GM12891 (cell line): Measurements from ENCODE around the gene WDCP.
"Not testable (repeated sequence)": the region's sequence is repeated elsewhere in the genome, so short reads cannot be mapped to it uniquely, and the experiment has no call there.

ENCODE experiments used
- DNase-seq: peaks from one replicate; pipeline ENCODE4 v3.0.0; 2011; ENCODE audit warnings: low spot score; ENCODE audit not compliant: insufficient read length
- FAIRE-seq: peaks from 2 replicates; lab custom pipeline; 2011; peaks lifted over from hg19 to GRCh38; lab: Jason Lieb, UNC
- PAX5 ChIP-seq: IDR thresholded peaks from 2 replicates; pipeline ENCODE4 v1.6.1; 2011; ENCODE audit warnings: low read length, moderate library complexity, mild to moderate bottlenecking; ENCODE audit not compliant: insufficient read depth, severe bottlenecking
- POLR2A ChIP-seq: IDR thresholded peaks from 2 replicates; pipeline ENCODE4 v1.6.1; 2011; ENCODE audit warnings: low read depth, low read length, control low read depth
- POLR2AphosphoS5 ChIP-seq: IDR thresholded peaks from 2 replicates; pipeline ENCODE4 v1.6.1; 2011; ENCODE audit warnings: low read depth, low read length, control low read depth
- POU2F2 ChIP-seq: IDR thresholded peaks from 2 replicates; pipeline ENCODE4 v1.6.1; 2011; ENCODE audit warnings: low read depth, mild to moderate bottlenecking, control low read depth, low read length, moderate library complexity
- SPI1 ChIP-seq: IDR thresholded peaks from 2 replicates; pipeline ENCODE4 v1.6.1; 2011; ENCODE audit warnings: low read depth, low read length, control low read depth
- TAF1 ChIP-seq: IDR thresholded peaks from 2 replicates; pipeline ENCODE4 v1.6.1; 2011; ENCODE audit warnings: low read depth, low read length, control low read depth

Gene WDCP

DNA sequence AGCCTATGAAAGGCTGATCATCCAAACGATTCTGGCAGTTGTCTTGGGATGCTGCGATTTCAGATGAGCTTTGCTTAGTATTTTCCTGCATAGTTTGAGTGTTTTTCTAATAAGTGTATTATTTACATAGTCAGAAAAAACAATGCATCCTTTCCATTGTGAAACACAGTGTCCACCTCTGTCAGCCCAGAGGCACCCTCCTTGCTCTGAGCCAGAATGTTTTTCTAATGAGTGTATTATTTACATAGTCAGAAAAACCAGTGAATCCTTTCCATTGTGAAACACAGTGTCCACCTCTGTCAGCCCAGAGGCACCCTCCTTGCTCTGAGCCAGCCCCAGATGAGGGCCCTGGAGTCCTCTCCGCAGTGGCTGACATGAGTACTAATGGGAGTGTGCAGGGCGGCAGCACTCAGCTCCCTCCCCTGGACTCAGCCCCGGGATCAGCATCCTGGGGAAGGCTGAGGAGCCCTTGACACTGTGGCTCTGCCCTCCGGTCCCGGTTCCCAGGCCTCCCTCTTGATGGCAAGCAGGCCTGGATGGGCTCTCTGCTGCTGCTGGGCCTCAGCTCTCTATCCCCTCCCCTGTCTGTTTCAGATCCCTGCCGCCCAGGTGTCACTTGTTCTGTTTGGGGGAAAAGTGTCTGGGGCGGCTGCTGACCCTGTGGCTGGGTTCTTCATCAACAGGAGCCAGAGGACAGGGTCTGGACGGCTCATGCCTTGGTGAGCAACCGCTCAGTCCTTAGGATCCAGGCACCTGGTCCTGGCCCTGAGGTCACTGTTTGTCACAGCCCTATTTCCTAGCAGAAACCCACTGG, 31.4 kb downstream of the WDCP start:
- TF ChIP-seq POLR2AphosphoS5 (no peak), POLR2A (no peak), POU2F2 (no peak), PAX5 (no peak), TAF1 (no peak)
- DNase-seq (no peak), FAIRE-seq (no peak)

DNA sequence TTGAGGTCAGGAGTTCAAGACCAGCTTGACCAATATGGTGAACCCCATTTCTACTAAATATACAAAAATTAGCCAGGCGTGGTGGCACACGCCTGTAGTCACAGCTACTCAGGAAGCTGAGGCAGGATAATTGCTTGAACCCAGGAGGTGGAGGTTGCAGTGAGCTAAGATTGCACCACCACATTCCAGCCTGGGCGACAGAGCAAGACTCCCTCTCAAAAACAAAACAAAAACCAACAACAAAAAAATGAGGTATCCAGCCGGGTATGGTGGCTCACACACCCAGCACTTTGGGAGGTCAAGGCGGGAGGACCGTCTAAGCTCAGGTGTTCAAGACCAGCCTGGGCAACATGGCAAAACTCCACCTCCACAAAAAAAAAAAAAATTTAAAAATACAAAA, 32.3 kb downstream of the WDCP start:
- FAIRE-seq, DNase-seq: not testable (repeated sequence)

DNA sequence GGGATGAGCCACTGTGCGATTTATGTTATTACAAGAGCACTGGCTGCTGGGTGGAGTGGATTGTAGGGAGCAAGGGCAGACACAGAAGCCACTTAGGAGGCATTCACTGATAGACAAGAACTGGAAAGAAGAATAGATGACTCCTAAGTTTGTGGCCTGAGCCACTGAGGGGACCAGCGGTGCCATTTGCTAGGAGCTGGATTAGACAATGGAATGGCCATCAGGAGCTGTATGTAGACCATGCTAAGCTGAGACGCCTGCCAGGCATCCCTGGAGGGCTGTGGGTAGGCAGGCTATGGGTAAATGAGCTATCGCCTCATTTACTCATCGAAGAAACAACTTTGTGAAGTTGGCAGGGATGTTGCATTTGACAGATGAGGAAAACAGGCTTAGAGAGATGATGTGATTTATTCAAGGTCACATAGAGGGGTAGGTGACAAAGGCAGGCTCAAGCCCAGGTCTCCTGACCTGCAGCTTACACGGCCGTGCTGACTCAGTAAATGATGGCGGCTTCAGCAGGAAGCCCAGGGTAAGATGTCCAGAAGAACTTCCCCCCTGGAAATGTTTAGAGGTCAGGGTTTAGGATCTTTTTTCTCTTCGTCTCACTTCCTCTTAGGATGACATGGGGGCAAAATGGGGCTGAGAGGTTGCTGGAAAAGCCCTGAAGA, 34.5 kb downstream of the WDCP start:
- DNase-seq (no peak), FAIRE-seq (no peak)
- TF ChIP-seq POU2F2 (no peak), SPI1 (peak; percentile 36; the same call in 1 of the 2 replicates), TAF1 (no peak)

DNA sequence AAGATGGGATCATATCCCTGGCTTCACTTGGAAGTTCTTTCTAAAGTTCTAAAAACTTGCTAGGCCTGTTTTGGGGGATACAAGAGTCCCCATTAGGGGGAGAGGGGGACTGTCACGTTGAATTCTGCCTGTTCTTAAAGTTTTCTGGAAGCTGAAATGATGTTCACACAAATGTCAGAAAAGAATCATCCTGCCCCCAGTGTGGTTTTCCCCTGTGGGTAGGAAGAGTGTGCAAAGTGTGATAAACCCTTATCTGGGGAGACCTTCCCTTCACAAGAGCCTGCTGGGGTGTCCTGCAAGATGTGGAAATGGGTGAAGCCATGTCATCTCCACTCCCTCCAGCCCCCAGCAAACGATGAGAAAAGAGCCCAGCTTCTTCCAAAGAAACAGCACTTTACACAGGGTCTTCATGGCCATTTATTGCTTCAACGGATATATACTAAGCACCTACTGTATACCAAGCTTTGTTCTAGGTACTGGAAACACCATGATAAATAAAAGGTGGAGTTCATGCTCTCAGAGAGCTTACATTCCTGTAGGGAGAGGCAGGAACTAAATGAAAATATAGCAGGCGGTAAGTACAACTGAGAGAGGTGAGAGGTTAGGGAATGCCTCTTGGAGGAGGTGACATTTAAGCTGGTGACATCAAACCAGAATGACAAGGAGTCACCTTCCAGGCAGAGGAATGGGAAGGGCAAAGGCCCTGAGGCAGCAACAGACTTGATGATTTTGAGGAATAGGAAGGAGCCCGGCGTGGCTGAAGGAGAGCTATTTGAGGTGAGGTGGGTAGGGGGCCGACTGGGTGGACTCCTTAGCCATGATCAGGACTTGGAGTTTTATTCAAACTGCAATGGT, 35.7 kb downstream of the WDCP start:
- DNase-seq (no peak), FAIRE-seq (no peak)
- TF ChIP-seq TAF1 (no peak), POLR2AphosphoS5 (no peak), POU2F2 (no peak), SPI1 (no peak), POLR2A (no peak), PAX5 (no peak)

GRCh38 chr2:24010477-24011249, 36.5 kb downstream of the WDCP start:
- TF ChIP-seq SPI1 (no peak), POU2F2 (no peak), POLR2A (no peak), POLR2AphosphoS5 (no peak), TAF1 (no peak), PAX5 (no peak)
- DNase-seq: no peak
- FAIRE-seq: no peak

- TF ChIP-seq POU2F2 (no peak), SPI1 (no peak)
- DNase-seq: peak; percentile 56
- no peak for FAIRE-seq
Measured at GRCh38 chr2:24009680-24010476, 37.3 kb downstream of the WDCP start, which contains the start of gene MFSD2B. Gene MFSD2B, plus strand, starts transcription at chr2:24010085. Its CDS starts 12 bp downstream, at chr2:24010097.

DNA sequence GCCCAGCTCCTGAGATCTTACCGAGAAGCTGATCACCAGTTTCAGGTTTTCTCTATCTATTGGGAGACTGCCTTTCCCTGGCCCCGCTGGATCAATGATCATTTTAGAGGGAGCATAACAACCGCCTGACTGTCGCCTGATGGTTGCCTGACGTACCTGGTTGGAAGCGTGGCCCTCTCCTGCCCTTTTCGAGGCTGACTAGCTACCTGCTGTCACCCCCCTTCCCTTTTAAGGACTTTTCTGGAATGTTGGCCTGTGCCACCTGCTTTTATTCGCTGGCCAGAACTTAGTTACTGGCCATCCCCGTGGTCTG, 37.9 kb downstream of the WDCP start:
- TF ChIP-seq TAF1 (no peak), SPI1 (no peak), POLR2AphosphoS5 (no peak), POLR2A (no peak), POU2F2 (no peak), PAX5 (no peak)
- no peak for DNase-seq
- FAIRE-seq: no peak

- no peak for FAIRE-seq
- no peak for DNase-seq
- TF ChIP-seq POLR2A: no peak
- no peak for TF ChIP-seq PAX5
- no peak for TF ChIP-seq TAF1
- TF ChIP-seq POLR2AphosphoS5: no peak
- TF ChIP-seq POU2F2: no peak
- TF ChIP-seq SPI1: no peak
Measured at GRCh38 chr2:24008672-24009366, 38.4 kb downstream of the WDCP start.

DNA sequence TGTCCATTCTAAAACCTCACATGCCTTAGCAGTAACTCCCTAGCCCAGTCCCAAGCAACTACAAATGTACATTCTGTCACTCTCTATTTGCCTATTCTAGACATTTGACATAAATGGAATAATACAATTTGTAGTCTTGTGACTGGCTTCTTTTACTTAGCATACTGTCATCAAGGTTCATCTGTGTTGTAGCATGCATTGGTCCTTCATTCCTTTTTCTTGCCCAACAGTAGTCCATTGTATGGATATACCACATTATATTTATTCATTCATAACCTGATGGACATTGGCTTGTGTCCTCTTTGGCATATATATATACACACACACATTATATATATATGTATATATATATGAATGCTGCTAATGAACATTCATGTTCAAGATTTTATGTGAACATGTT, 39.5 kb downstream of the WDCP start:
- no peak for DNase-seq
- no peak for TF ChIP-seq POLR2AphosphoS5
- no peak for TF ChIP-seq POU2F2
- no peak for TF ChIP-seq SPI1
- no peak for TF ChIP-seq PAX5
- no peak for TF ChIP-seq TAF1
- TF ChIP-seq POLR2A: no peak
- FAIRE-seq: no peak
